Progenitor cell of endocrine pancreas (in vitro differentiated cells): ENCODE data around the gene TUBGCP5. TPM values are rescaled to one million over a fixed set of nuclear protein-coding genes. Genes with fewer than 3 reads are reported as not detected.

ENCODE experiments used
- DNase-seq: peaks from one replicate; pipeline ENCODE4 v3.0.0; 2021; ENCODE audit warnings: low spot score; ENCODE audit not compliant: unreplicated experiment
- H3K27ac Mint-ChIP-seq: 2 replicates; pipeline ENCODE4 v1.8.0; 2021; ENCODE audit warnings: mild to moderate bottlenecking, moderate library complexity, mixed read lengths
- H3K27me3 Mint-ChIP-seq: 2 replicates; pipeline ENCODE4 v1.8.0; 2021; ENCODE audit warnings: mixed read lengths
- H3K36me3 Mint-ChIP-seq: 2 replicates; pipeline ENCODE4 v1.8.0; 2022; ENCODE audit warnings: mixed read lengths; ENCODE audit not compliant: insufficient read depth
- H3K4me1 Mint-ChIP-seq: 2 replicates; pipeline ENCODE4 v1.8.0; 2021; ENCODE audit warnings: low read depth, mixed read lengths
- H3K4me3 Mint-ChIP-seq: 2 replicates; pipeline ENCODE4 v1.8.0; 2021; ENCODE audit warnings: low read depth, mild to moderate bottlenecking, moderate library complexity, mixed read lengths
- H3K9me3 Mint-ChIP-seq: 2 replicates; pipeline ENCODE4 v1.8.0; 2021; ENCODE audit warnings: low read depth, mixed read lengths
- total RNA-seq: library from RNA; stranded (reverse); gene quantifications from 2 replicates; pipeline ENCODE4 v1.2.1, GENCODE V29; 2021
- TF ChIP-seq, protein P1 (sequence below): fragments of 200-600 bp; sonication (generic); IDR thresholded peaks from one replicate; pipeline ENCODE4 v1.5.0; 2021; ENCODE audit warnings: antibody characterized with exemption, mild to moderate bottlenecking; ENCODE audit not compliant: unreplicated experiment

Gene TUBGCP5
- total RNA-seq, 1 donor from 2014 or later = 22.5 TPM

DNA sequence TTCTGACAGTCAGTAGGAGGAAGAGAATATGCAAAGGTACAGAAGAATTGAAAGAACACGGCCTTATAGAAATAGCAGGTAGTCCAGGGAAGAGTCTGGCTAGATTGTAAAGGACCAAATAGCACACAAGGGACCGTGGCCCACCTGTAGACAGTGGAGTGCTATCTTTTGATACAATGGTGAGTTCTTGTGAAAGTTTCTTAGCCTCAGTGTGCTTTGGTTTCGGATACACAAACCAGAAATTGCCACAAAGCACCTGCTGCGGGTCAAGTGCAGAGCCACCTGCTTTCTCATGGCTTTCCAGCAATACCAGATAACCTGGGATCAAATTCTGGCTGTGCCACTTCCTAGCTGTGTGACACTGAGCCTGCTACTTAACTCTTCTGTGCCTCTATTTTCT lies 36.6 kb upstream of the TUBGCP5 start:
- Mint-ChIP-seq H3K9me3 (peaks cover 4% of the 10 kb centered on the region), H3K4me1 (no peaks in the 10 kb centered on the region), H3K27me3 (no peaks in the 10 kb centered on the region), H3K27ac (no peak overlapping the region), H3K4me3 (no peak overlapping the region), H3K36me3 (no peaks in the 10 kb centered on the region)
- TF ChIP-seq, protein P1, sequence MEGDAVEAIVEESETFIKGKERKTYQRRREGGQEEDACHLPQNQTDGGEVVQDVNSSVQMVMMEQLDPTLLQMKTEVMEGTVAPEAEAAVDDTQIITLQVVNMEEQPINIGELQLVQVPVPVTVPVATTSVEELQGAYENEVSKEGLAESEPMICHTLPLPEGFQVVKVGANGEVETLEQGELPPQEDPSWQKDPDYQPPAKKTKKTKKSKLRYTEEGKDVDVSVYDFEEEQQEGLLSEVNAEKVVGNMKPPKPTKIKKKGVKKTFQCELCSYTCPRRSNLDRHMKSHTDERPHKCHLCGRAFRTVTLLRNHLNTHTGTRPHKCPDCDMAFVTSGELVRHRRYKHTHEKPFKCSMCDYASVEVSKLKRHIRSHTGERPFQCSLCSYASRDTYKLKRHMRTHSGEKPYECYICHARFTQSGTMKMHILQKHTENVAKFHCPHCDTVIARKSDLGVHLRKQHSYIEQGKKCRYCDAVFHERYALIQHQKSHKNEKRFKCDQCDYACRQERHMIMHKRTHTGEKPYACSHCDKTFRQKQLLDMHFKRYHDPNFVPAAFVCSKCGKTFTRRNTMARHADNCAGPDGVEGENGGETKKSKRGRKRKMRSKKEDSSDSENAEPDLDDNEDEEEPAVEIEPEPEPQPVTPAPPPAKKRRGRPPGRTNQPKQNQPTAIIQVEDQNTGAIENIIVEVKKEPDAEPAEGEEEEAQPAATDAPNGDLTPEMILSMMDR = no peak
- no peak for DNase-seq

DNA sequence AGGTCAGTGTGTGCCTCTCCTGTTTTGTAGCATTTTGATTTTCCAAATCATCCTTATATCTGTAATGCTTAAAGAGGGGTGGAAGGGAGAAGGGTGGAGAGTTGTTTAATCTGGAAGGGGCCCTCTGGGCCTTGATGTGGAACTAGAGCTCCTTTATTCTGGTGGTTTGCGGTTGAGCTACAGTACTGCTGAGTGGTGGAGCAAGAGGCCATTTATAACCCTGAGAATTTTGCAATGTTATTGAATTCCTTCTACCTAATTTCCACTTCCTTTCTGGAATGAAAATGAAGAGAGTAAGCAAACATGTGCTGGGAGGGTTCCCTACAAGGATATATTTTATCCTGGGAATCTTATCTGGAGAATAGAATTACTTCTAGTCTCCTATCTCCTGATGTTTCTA lies 35.3 kb upstream of the TUBGCP5 start:
- H3K27me3 Mint-ChIP-seq = no peaks in the 10 kb centered on the region
- H3K9me3 Mint-ChIP-seq = peaks cover 4% of the 10 kb centered on the region
- no peak for DNase-seq
- H3K36me3 Mint-ChIP-seq = no peaks in the 10 kb centered on the region
- no peak overlapping the region for H3K27ac Mint-ChIP-seq
- TF ChIP-seq, protein P1 = no peak
- H3K4me3 Mint-ChIP-seq = no peak overlapping the region
- H3K4me1 Mint-ChIP-seq = no peaks in the 10 kb centered on the region

DNA sequence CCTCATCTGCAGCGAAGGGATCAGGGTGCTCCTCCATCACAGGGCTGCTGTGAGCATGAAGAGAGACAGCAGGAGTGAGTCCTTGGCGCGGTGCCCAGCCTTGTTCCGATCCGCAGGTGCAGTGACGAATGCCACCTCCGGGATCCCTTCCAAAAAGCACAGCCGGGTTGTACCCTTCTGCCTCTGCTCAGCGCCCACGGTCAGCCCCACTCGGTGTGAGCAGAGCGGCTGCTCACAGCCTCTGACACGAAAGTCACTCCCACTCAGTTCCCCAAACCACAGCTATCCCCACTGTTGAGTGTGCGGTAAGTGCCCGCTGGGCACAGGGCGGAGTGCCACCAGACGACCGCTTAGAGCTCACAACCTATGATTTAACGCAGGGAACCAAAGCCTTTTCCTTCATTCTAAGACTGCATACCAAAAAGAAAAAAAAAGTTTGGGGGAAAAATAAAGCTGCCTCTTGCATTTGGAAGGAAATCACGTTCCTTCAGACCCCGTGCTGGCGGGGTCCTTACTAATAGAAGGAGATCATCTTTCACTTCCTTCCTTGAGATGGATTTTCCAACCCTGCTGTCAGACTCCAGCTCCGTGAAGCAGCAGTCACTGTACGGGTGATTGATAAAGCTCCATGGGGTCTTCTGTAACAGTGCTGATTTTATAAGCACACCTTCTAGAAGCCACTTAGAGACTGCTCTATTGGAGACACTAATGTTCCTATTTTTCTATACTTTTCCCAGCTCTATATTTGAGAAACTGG lies 34.7 kb upstream of the TUBGCP5 start:
- Mint-ChIP-seq H3K36me3 (no peaks in the 10 kb centered on the region), H3K27me3 (no peaks in the 10 kb centered on the region), H3K27ac (no peak overlapping the region), H3K9me3 (peaks cover 4% of the 10 kb centered on the region), H3K4me1 (no peaks in the 10 kb centered on the region), H3K4me3 (no peak overlapping the region)
- TF ChIP-seq, protein P1 = no peak
- DNase-seq = no peak

DNA sequence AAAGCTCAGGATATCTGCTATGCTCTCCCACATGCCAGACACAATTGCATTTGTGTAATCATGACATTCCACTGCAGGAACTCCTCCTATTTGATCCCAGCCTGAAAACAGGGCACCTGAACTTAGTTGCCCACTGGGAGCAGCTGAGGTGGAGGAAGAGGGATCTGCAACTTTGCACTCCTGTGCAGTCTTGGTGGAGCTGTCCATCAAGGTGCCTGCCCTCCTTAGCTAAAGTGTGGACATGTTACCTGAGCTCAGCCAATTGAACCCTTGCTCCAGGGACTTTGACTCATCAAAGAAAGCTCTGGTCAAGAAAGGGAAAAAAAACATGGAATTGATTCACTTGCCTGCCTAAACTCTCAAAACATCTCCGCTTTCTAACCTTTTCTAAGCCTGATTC lies 33.3 kb upstream of the TUBGCP5 start:
- no peaks in the 10 kb centered on the region for H3K36me3 Mint-ChIP-seq
- TF ChIP-seq, protein P1 = no peak
- DNase-seq = no peak
- H3K4me3 Mint-ChIP-seq = no peak overlapping the region
- H3K9me3 Mint-ChIP-seq = no peaks in the 10 kb centered on the region
- H3K27ac Mint-ChIP-seq = no peak overlapping the region
- no peaks in the 10 kb centered on the region for H3K4me1 Mint-ChIP-seq
- no peaks in the 10 kb centered on the region for H3K27me3 Mint-ChIP-seq

DNA sequence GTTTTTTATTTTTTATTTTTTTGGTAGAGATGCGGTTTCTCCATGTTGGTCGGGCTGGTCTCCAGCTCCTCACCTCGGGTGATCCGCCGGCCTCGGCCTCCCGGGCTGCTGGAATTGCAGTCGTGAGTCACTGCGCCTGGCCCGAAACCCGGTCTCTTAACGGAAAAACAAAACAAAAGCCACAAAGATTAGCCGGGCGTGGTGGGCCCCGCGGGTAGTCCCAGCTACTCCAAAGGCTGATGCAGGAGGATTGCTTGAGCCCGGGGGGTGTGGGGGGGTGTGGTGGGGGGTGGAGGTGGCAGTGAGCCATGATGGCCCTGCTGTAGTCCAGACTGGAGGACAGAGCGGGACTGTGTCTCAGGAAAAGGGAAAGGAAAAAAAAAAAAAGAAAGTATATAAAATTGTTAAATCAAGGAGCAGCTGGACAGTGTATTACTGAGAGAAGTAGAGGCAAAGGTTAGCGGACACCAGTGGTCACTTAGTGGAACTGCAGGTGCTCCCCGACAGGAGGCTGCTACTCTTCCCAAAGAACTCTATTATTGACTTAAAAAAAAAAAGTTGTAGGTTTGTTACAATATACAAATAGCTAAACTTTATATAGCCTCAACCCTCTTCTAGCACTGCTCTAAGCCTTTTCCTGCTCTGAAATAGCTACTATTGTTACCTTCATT lies 30.3 kb upstream of the TUBGCP5 start:
- no peaks in the 10 kb centered on the region for H3K27me3 Mint-ChIP-seq
- no peak overlapping the region for H3K27ac Mint-ChIP-seq
- no peak for DNase-seq
- TF ChIP-seq, protein P1 = peak; percentile 16
- H3K36me3 Mint-ChIP-seq = peaks cover 2% of the 10 kb centered on the region
- H3K9me3 Mint-ChIP-seq = peaks cover 6% of the 10 kb centered on the region
- H3K4me3 Mint-ChIP-seq = no peak overlapping the region
- no peaks in the 10 kb centered on the region for H3K4me1 Mint-ChIP-seq
